ENCODE results near the gene TRPV6.

TRPV6 gene

GRCh38 chr7:142868188-142868985, 17.2 kb downstream of the TRPV6 start:
- no peak for DNase-seq (ENCODE audit: low read depth)

- DNase-seq (ENCODE audit: low read depth), result no peak
These were observed 18.0 kb downstream of the TRPV6 start for GRCh38 chr7:142867398-142868187.

GRCh38 chr7:142867097-142867378, 18.5 kb downstream of the TRPV6 start:
- no peak for DNase-seq (ENCODE audit: low read depth)

DNA sequence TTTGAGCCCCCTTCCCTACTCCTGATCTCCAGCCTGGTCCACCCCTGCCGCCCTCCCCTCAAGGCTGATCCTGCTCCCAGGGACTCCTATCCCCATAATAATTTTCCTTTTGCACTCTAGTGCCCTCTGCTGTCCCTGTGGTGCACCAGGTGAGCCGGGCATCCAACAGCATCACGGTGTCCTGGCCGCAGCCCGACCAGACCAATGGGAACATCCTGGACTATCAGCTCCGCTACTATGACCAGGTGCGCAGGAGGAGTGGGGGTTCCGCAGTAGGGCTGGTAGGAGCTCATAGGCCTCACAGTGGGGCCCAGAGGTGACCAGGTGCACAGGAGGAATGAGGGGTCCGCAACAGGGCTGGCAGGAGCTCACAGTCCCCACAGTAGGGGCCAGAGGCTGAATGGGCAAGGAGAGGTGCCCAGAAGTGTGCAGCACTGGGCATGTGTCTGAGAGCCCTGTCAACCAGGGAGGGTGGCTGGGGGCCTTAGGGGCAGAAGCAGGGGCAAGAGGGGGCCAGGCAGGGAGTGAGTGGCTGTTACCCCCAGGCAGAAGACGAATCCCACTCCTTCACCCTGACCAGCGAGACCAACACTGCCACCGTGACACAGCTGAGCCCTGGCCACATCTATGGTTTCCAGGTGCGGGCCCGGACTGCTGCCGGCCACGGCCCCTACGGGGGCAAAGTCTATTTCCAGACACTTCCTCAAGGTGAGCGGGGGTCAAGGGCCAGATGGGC, 19.0 kb downstream of the TRPV6 start:
- no peak for DNase-seq (ENCODE audit: low read depth)

DNA sequence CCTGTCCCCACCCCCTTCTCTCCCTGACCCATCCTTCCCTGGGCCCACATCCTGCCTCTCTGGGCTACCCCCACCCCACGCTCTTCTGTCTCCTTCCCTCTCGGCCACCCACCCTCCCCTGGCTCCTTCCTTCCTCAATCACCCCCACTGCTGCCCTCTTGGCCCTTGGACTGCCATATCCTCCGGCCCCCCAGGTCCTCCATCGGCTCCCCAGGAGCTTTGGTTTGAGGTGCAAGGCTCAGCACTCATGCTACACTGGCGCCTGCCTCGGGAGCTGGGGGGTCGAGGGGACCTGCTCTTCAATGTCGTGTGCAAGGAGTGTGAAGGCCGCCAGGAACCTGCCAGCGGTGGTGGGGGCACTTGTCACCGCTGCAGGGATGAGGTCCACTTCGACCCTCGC, 19.8 kb downstream of the TRPV6 start:
- no peak for DNase-seq (ENCODE audit: low read depth)

GRCh38 chr7:142864980-142865747, 20.4 kb downstream of the TRPV6 start:
- DNase-seq (ENCODE audit: low read depth), result no peak

DNA sequence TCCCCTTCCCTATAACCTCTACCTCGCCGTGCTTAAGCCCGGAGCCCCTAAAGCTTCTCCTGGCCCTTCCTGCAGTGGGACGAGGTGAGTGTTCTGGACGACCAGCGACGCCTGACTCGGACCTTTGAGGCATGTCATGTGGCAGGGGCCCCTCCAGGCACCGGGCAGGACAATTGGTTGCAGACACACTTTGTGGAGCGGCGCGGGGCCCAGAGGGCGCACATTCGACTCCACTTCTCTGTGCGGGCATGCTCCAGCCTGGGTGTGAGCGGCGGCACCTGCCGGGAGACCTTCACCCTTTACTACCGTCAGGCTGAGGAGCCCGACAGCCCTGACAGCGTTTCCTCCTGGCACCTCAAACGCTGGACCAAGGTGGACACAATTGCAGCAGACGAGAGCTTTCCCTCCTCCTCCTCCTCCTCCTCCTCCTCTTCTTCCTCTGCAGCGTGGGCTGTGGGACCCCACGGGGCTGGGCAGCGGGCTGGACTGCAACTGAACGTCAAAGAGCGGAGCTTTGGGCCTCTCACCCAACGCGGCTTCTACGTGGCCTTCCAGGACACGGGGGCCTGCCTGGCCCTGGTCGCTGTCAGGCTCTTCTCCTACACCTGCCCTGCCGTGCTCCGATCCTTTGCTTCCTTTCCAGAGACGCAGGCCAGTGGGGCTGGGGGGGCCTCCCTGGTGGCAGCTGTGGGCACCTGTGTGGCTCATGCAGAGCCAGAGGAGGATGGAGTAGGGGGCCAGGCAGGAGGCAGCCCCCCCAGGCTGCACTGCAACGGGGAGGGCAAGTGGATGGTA, 21.5 kb downstream of the TRPV6 start:
- no peak for DNase-seq (ENCODE audit: low read depth)

- no peak for DNase-seq (ENCODE audit: low read depth)
These were observed 22.7 kb downstream of the TRPV6 start for GRCh38 chr7:142862786-142863400.

DNA sequence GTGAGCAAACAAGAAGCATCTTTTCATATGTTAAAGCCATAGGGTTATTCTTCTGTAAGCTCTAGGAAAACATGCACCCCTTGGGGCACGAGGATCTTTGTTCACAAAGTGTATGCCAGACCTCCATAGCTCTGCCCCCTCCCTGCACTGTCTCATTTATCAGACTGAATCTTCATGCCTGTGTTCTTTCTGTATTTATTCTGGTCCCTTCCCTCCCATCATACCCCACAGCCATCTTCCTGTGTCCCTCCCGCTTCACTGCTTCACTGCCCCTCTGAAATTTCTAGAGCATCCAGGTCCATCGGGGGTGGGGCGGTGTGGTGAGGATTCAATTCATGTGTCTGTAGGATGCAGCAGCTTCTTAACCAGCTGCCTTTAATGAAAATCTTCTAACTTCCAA, 23.2 kb downstream of the TRPV6 start:
- DNase-seq (ENCODE audit: low read depth), result no peak

GRCh38 chr7:142860968-142861367, 24.6 kb downstream of the TRPV6 start:
- DNase-seq (ENCODE audit: low read depth), result no peak

- DNase-seq (ENCODE audit: low read depth), result peak; percentile 18
These were observed 25.7 kb downstream of the TRPV6 start for GRCh38 chr7:142859829-142860228.

DNA sequence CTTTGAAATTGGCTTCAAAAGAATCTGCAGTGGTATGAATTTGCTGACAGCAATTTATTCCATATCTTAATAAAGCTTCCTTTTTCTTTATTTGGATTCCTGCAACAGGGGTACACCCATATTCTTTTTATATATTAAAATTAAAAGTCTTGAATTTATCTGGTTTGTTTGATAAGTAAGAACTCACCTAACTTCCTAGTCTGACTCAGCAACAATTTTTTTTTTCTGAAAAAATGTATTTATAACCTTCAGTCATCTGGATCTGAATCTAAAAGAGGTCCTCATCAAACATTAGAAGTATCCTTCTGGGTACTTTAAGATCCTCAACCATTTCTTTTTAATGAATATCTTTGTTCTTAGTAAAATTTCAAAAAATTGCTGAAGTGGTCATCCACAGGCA, 26.1 kb downstream of the TRPV6 start:
- no peak for DNase-seq (ENCODE audit: low read depth)

- DNase-seq (ENCODE audit: low read depth), result no peak
These were observed 27.9 kb downstream of the TRPV6 start for GRCh38 chr7:142857625-142858024.

DNA sequence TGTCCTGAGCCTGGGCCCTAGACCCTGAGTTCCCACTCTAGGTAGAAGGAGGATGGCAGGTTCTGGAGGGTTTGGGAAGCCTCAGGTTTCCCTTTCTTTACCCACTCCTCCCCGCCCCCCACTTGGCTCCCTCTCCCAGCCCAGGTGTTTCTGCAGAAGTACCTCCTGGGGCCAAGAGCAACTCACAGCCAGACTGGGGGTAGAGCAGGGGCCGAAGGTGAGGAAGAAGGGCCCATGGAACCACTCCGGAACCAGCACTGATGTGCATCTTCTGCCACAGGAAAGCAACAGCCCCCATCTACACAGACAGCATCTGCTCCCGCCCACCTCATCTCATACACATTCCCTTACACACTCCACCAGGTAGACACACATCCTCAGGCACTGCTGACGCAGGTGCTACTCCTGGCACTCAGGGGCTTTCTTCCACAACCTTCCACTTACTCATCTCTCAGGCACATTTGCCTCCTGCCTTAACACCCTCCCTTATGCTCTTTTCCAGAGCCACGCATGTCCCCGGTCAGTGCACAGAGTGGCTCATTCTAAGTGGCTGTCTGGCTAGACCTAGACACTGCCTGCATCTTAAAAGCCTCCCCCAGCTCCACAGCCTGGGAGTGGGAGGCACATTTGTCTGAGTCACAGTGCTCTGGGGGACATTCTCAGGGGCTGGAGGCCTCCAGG, 28.8 kb downstream of the TRPV6 start:
- DNase-seq (ENCODE audit: low read depth), result no peak

- no peak for DNase-seq (ENCODE audit: low read depth)
These were observed 29.6 kb downstream of the TRPV6 start for GRCh38 chr7:142855756-142856564.

DNA sequence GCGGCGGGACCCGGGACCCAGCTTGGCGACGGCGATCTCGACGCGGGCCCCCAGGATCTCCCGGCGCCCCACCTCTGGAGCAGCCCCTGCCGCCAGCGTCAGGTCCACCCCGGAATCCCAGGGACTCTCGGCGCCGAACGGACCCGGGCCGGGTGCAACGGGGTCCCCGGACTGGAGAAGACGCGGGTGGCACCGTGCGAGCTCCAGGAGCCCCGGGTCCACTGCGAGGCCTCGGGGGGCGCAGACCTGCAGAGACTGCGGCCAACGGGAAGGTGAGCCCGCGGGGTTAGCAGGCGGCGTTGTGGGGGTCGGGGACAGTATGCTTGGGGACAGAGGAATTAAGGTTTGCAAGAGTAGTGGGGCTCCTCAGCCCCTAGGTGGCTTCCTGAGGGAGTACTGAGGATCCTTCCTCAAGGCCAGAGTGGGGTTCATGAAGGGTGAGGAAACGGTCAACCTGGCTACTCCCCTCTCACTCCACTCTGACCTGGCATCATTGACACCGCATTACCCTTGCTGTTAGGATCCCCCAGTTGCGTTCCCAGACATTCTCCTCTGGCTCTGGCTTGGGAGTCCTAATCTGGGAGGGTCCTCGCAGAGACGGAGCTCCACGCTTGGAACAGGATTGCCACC, 30.3 kb downstream of the TRPV6 start:
- no peak for DNase-seq (ENCODE audit: low read depth)

GRCh38 chr7:142854372-142855113, 31.0 kb downstream of the TRPV6 start, which contains the start of gene EPHB6:
Gene EPHB6, plus strand, starts transcription at chr7:142855076. Its CDS starts 8,152 bp downstream, at chr7:142863228.
- no peak for DNase-seq (ENCODE audit: low read depth)

DNA sequence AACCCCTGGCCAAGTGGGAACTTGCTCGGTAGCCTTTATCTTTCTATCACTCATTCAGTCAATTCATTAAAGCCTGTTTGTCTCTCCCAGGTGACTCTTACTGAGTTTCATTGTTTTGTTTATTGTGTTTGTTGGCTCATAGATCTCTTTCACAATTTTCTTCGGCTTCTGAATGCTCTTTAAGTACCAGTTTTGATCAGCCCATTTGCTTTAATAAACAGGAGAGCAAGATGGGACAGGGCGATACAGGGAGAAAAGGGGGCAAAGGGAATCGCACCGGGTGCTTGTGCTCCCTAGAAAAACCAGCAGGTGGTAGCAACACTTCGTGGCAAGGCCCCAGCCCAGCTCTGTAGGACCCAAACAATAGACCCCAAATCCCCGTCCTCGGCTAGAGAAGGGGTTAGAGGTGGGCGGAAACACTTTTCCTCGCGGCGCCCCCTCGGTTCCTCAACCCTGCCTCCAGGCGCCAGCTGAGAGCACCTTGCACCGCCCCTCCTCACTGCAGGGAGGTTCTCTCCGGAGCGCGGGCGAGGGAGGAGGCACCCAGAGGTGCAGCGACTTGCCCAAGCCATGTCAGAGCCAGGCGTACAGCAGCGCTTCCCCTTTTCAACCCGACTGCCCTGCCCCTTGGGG, 31.7 kb downstream of the TRPV6 start:
- DNase-seq (ENCODE audit: low read depth), result peak; percentile 32

Measured in HS-5 (cell line).